HCT116 (cell line): ENCODE measurements around the gene HIBADH. TPM values are rescaled to one million over a fixed set of nuclear protein-coding genes. Genes with fewer than 3 reads are reported as not detected.

Experiments
- ATAC-seq: fragments of 200-7000 bp; cut with Tn5 transposase; 2 replicates; pipeline ENCODE4 v1.9.1; 2020; ENCODE audit warnings: mild to moderate bottlenecking, moderate library complexity
- BruUV-seq: library from RNA; stranded (reverse); fragments of 400-500 nt; replicated peaks from 2 replicates; lab custom pipeline; 2021; lab: Mats Ljungman, UMichigan
- CTCF ChIA-PET: fragments of 300-600 bp; sonication (Branson Sonifier 250); formaldehyde crosslinking; loops from one replicate; lab custom pipeline; 2021; ENCODE audit warnings: antibody characterized with exemption; lab: Charles Lee
- POLR2A ChIA-PET: fragments of 300-600, 350-600 bp; sonication (Branson Sonifier 250); formaldehyde crosslinking; loops from one replicate; lab custom pipeline; 2021; ENCODE audit warnings: antibody characterized with exemption; lab: Charles Lee
- RAD21 ChIA-PET, 2 experiments: fragments of 300-600 bp; sonication (Branson Sonifier 250); formaldehyde crosslinking; loops; one replicate each; lab custom pipeline; 2023; ENCODE audit warnings: low total read pairs in 2 of 2; ENCODE audit not compliant: uncharacterized antibody in 2 of 2, unreplicated experiment in 2 of 2, low non-redundant PET in 1 of 2; lab: Charles Lee
- DNase-seq: peaks from one replicate; pipeline ENCODE4 v3.0.0-alpha.2; 2010; ENCODE audit warnings: low read depth, low spot score
- H2AFZ ChIP-seq: fragments of 200-600 bp; shearing (Covaris generic), sonication (generic); 2 replicates; pipeline ENCODE4 v1.6.1; 2017; ENCODE audit warnings: low read depth, mixed run types, mixed read lengths, antibody characterized with exemption, low read length; ENCODE audit not compliant: poor library complexity, severe bottlenecking
- H3K27ac ChIP-seq: 2 replicates; pipeline ENCODE4 v1.5.1; 2012; ENCODE audit warnings: low read depth, low read length
- H3K27me3 ChIP-seq: fragments of 200-600 bp; sonication (generic); 2 replicates; pipeline ENCODE4 v1.6.1; 2016; ENCODE audit warnings: mixed run types, low read length, mixed read lengths; ENCODE audit not compliant: insufficient read depth
- H3K36me3 ChIP-seq, 2 experiments: fragments of 200-500 bp in 1 of 2; fragments of 200-600 bp in 1 of 2; sonication (Bioruptor generic) in 1 of 2; sonication (generic) in 1 of 2; 2 replicates each; pipeline versions ENCODE4 v1.5.1 to v1.6.1; 2014 to 2016; ENCODE audit warnings: low read length in 2 of 2, inconsistent platforms in 1 of 2, mixed read lengths in 1 of 2, mixed run types in 1 of 2; ENCODE audit not compliant: insufficient read depth in 2 of 2, control insufficient read depth in 1 of 2
- H3K4me1 ChIP-seq, 2 experiments: fragments of 200-600 bp in 1 of 2; sonication (generic) in 1 of 2; 2 replicates each; pipeline versions ENCODE4 v1.5.1 to v1.6.1; 2012 to 2017; ENCODE audit warnings: low read length in 2 of 2, inconsistent platforms in 1 of 2, mild to moderate bottlenecking in 1 of 2, mixed read lengths in 1 of 2, mixed run types in 1 of 2, moderate library complexity in 1 of 2; ENCODE audit not compliant: insufficient read depth in 2 of 2, control insufficient read depth in 1 of 2
- H3K4me2 ChIP-seq: fragments of 200-600 bp; sonication (generic); 2 replicates; pipeline ENCODE4 v1.6.1; 2017; ENCODE audit warnings: mixed run types, low read length, mixed read lengths
- H3K4me3 ChIP-seq, 2 experiments: fragments of 200-600 bp in 1 of 2; sonication (generic) in 1 of 2; replicated peaks in 1 of 2; 2 replicates each; pipeline ENCODE4 v1.5.1; 2011 to 2016; ENCODE audit warnings: low read length in 2 of 2, control low read depth in 1 of 2, low read depth in 1 of 2, mild to moderate bottlenecking in 1 of 2, mixed read lengths in 1 of 2, mixed run types in 1 of 2
- H3K79me2 ChIP-seq: fragments of 200-600 bp; sonication (generic); 2 replicates; pipeline ENCODE4 v1.6.1; 2017; ENCODE audit warnings: mild to moderate bottlenecking, mixed run types, low read length, moderate library complexity, mixed read lengths; ENCODE audit not compliant: insufficient read depth
- H3K9ac ChIP-seq: fragments of 200-600 bp; sonication (generic); 2 replicates; pipeline ENCODE4 v1.6.1; 2016; ENCODE audit warnings: low read length, mixed read lengths
- H3K9me2 ChIP-seq: fragments of 200-600 bp; sonication (generic), shearing (Covaris generic); 2 replicates; pipeline ENCODE4 v1.6.1; 2017; ENCODE audit warnings: mixed run types, mild to moderate bottlenecking, moderate library complexity; ENCODE audit not compliant: insufficient read depth
- H3K9me3 ChIP-seq, 2 experiments: fragments of 200-500 bp in 1 of 2; fragments of 200-600 bp in 1 of 2; sonication (Bioruptor generic) in 1 of 2; sonication (generic) in 1 of 2; 2 replicates each; pipeline ENCODE4 v1.6.1; 2014 to 2017; ENCODE audit warnings: low read length in 2 of 2, mixed read lengths in 2 of 2, inconsistent platforms in 1 of 2, low read depth in 1 of 2, mild to moderate bottlenecking in 1 of 2, mixed run types in 1 of 2, moderate library complexity in 1 of 2; ENCODE audit not compliant: control insufficient read depth in 1 of 2, insufficient read depth in 1 of 2
- H4K20me1 ChIP-seq: fragments of 200-600 bp; sonication (generic), shearing (Covaris generic); 2 replicates; pipeline ENCODE4 v1.6.1; 2017; ENCODE audit warnings: mixed run types, mild to moderate bottlenecking, moderate library complexity; ENCODE audit not compliant: insufficient read depth
- CBX3 ChIP-seq: IDR thresholded peaks from 2 replicates; pipeline ENCODE4 v1.6.1; 2012; ENCODE audit warnings: low read depth
- CEBPB ChIP-seq: IDR thresholded peaks from 2 replicates; pipeline ENCODE4 v1.6.1; 2012; ENCODE audit warnings: low read depth
- CTCF ChIP-seq, 3 experiments: fragments of 200-600 bp in 1 of 3; sonication (generic) in 1 of 3; IDR thresholded peaks in 2 of 3; conservative IDR thresholded peaks in 1 of 3; 2 replicates each; pipeline ENCODE4 v1.5.1; 2012 to 2017; ENCODE audit warnings: low read depth in 2 of 3, low read length in 2 of 3, antibody characterized with exemption in 1 of 3, borderline replicate concordance in 1 of 3, control low read depth in 1 of 3, mild to moderate bottlenecking in 1 of 3, mixed read lengths in 1 of 3, mixed run types in 1 of 3, moderate library complexity in 1 of 3; ENCODE audit not compliant: insufficient read depth in 1 of 3
- EGR1 ChIP-seq: IDR thresholded peaks from 2 replicates; pipeline ENCODE4 v1.6.1; 2012; ENCODE audit warnings: low read depth
- EZH2phosphoT487 ChIP-seq: fragments of 200-600 bp; IDR thresholded peaks from 2 replicates; pipeline ENCODE4 v1.6.1; 2018; ENCODE audit warnings: antibody characterized with exemption, borderline replicate concordance
- FOSL1 ChIP-seq: IDR thresholded peaks from 2 replicates; pipeline ENCODE4 v1.6.1; 2012; ENCODE audit warnings: low read depth
- JUND ChIP-seq: IDR thresholded peaks from 2 replicates; pipeline ENCODE4 v1.6.1; 2012
- POLR2A ChIP-seq: IDR thresholded peaks from 2 replicates; pipeline ENCODE4 v1.7.0; 2011; ENCODE audit warnings: borderline replicate concordance; ENCODE audit not compliant: insufficient read depth, insufficient read length; ENCODE audit errors: extremely low read depth
- POLR2AphosphoS5 ChIP-seq: IDR thresholded peaks from 2 replicates; pipeline ENCODE4 v1.6.1; 2011; ENCODE audit warnings: mild to moderate bottlenecking, low read depth, low read length, moderate library complexity
- RAD21 ChIP-seq: IDR thresholded peaks from 2 replicates; pipeline ENCODE4 v1.6.1; 2012; ENCODE audit warnings: low read depth, mild to moderate bottlenecking
- REST ChIP-seq: IDR thresholded peaks from 2 replicates; pipeline ENCODE4 v1.6.1; 2012; ENCODE audit warnings: low read depth
- SIN3A ChIP-seq: IDR thresholded peaks from 2 replicates; pipeline ENCODE4 v1.6.1; 2012; ENCODE audit warnings: low read depth
- SP1 ChIP-seq: IDR thresholded peaks from 2 replicates; pipeline ENCODE4 v1.6.1; 2012; ENCODE audit warnings: low read depth
- SRF ChIP-seq: IDR thresholded peaks from 2 replicates; pipeline ENCODE4 v1.6.1; 2012; ENCODE audit warnings: low read depth
- TCF7L2 ChIP-seq: IDR thresholded peaks from 2 replicates; pipeline ENCODE4 v1.7.0; 2011; ENCODE audit warnings: borderline replicate concordance, inconsistent platforms; ENCODE audit not compliant: insufficient read depth, insufficient read length; ENCODE audit errors: extremely low read depth
- YY1 ChIP-seq: IDR thresholded peaks from 2 replicates; pipeline ENCODE4 v1.6.1; 2011; ENCODE audit warnings: low read length, low read depth, moderate library complexity, mild to moderate bottlenecking; ENCODE audit not compliant: insufficient replicate concordance; ENCODE audit errors: extremely low read depth
- ZBTB33 ChIP-seq: IDR thresholded peaks from 2 replicates; pipeline ENCODE4 v1.6.1; 2011; ENCODE audit warnings: mild to moderate bottlenecking, low read length, moderate library complexity; ENCODE audit not compliant: insufficient replicate concordance; ENCODE audit errors: extremely low read depth
- ZFX ChIP-seq: fragments of 450-650 bp; IDR thresholded peaks from 2 replicates; pipeline ENCODE4 v1.6.1; 2017
- intact Hi-C: fragments of 100-400 bp; cut with micrococcal nuclease; formaldehyde crosslinking; loops from 2 replicates; pipeline ENCODE4 v1.10.0; 2022
- total RNA-seq: library from RNA; stranded (reverse); gene quantifications from one replicate; pipeline ENCODE4 v1.2.1, GENCODE V29; 2021; ENCODE audit not compliant: unreplicated experiment

HIBADH gene
- total RNA-seq, 1 experiment from 2014 or later, result 32.4 TPM

- TF ChIP-seq POLR2AphosphoS5 (no peak), EZH2phosphoT487 (no peak)
Observed at GRCh38 chr7:27546610-27547009, 116.1 kb downstream of the HIBADH start (continued).

GRCh38 chr7:27535795-27536194 is 126.9 kb downstream of the HIBADH start:
- Histone ChIP-seq H3K4me2 (no peak overlapping the region), H3K4me1 (no peaks in the 10 kb centered on the region), H4K20me1 (no peaks in the 10 kb centered on the region), H3K79me2 (no peaks in the 10 kb centered on the region), H3K9me2 (no peaks in the 10 kb centered on the region), H3K36me3 (peaks cover 0 to 2% of the 10 kb centered on the region in 2 experiments; a peak in 1 of 4 replicates), H2AFZ (no peak overlapping the region), H3K27me3 (no peaks in the 10 kb centered on the region), H3K4me3 (no peak overlapping the region), H3K9ac (no peak overlapping the region), H3K27ac (no peak overlapping the region), H3K9me3 (no peaks in the 10 kb centered on the region)
- RAD21 ChIA-PET, result no interaction called here
- POLR2A ChIA-PET, result no interaction called here
- no peak for ATAC-seq
- intact Hi-C loops, result no loop called here
- no peak for DNase-seq
- no TSS peak for BruUV-seq
- CTCF ChIA-PET, result interaction anchor here (1.1 kb wide), 1 partner anchor 301 kb away, joined by 3 read pairs; no protein-coding TSS in a partner anchor
- no peak for TF ChIP-seq JUND
- TF ChIP-seq CTCF (IDR thresholded peaks at IDR 0.05 in 2 of 3, conservative IDR thresholded peaks at IDR 0.05 in 1 of 3; ENCODE audit: borderline replicate concordance in 1 of 3, insufficient read depth in 1 of 3, low read depth in 2 of 3, low read length in 2 of 3), result no peak
- TF ChIP-seq EGR1, result no peak
- no peak for TF ChIP-seq ZBTB33
- TF ChIP-seq CBX3, result no peak
- TF ChIP-seq YY1, result no peak
- TF ChIP-seq TCF7L2, result no peak
- TF ChIP-seq POLR2A, result no peak
- TF ChIP-seq REST, result no peak
- no peak for TF ChIP-seq CEBPB
- TF ChIP-seq ZFX, result no peak
- no peak for TF ChIP-seq SIN3A
- TF ChIP-seq RAD21, result no peak
- TF ChIP-seq SP1, result no peak
- TF ChIP-seq FOSL1, result no peak
- no peak for TF ChIP-seq EZH2phosphoT487
- no peak for TF ChIP-seq SRF
